ENCODE measurements around the gene KIAA0513. TPM values are rescaled to one million over a fixed set of nuclear protein-coding genes. Genes with fewer than 3 reads are reported as not detected.
A peak's percentile ranks its signal among the peaks of the same experiment; 100 is the strongest.

Gene KIAA0513, protein sequence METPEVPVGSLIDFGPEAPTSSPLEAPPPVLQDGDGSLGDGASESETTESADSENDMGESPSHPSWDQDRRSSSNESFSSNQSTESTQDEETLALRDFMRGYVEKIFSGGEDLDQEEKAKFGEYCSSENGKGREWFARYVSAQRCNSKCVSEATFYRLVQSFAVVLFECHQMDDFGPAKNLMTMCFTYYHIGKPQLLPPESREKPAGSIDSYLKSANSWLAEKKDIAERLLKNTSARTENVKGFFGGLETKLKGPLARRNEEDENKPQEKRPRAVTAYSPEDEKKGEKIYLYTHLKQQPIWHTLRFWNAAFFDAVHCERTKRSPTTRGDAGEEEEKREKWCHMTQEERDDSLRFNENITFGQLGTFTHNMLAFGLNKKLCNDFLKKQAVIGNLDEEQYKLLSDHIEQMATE
- total RNA-seq (2022) (12.4 and 15.1 TPM in 2 replicates), Bru-seq, nascent RNA (percentile 45 among the genes with signal in this experiment), BruChase-seq, experiment 1, labeled RNA remaining after a 6-hour chase (percentile 54 among the genes with signal in this experiment), BruChase-seq, experiment 2, labeled RNA remaining after a 2-hour chase (percentile 53 among the genes with signal in this experiment)
- long read RNA-seq, full-length matches to known transcripts: 3 of 6 reads
- long read RNA-seq, partial matches to known transcripts: 1 of 6 reads
- long read RNA-seq, other reads (novel, unspliced or antisense): 2 of 6 reads

GRCh38 chr16:85027349-85027957 lies at the start of gene KIAA0513:
Gene KIAA0513 (plus strand): TSS chr16:85027795. CDS start chr16:85067072, 39,277 bp downstream.
- Mint-ChIP-seq H3K4me1 (ENCODE audit: low read depth, unreplicated experiment) (peaks cover 33% of the 10 kb centered on the region), H3K27me3 (ENCODE audit: unreplicated experiment) (no peaks in the 10 kb centered on the region), H3K9me3 (ENCODE audit: low read depth, unreplicated experiment) (no peaks in the 10 kb centered on the region), H3K4me3 (ENCODE audit: low read depth, unreplicated experiment) (peak within 1 kb of the TSS; percentile 85), H3K27ac (ENCODE audit: unreplicated experiment) (peak within 1 kb of the TSS; percentile 77), H3K36me3 (ENCODE audit: insufficient read depth, unreplicated experiment) (peaks cover 36% of the 10 kb centered on the region)
- BruUV-seq (replicated peaks): no TSS peak
- intact Hi-C loops (cut with micrococcal nuclease; ENCODE audit: unreplicated experiment): loop anchor here (2.0 to 5.0 kb wide), 2 partner anchors 17 to 35 kb away; partner anchors contain the start of gene ZDHHC7
- peak; percentile 98 for DNase-seq
- CTCF ChIA-PET: interaction anchor here (0.6 to 2.8 kb wide), 10 partner anchors 16 to 391 kb away, joined by 3 to 13 read pairs (median 4); partner anchors contain the start of gene ZDHHC7
- TF ChIP-seq, protein P1, sequence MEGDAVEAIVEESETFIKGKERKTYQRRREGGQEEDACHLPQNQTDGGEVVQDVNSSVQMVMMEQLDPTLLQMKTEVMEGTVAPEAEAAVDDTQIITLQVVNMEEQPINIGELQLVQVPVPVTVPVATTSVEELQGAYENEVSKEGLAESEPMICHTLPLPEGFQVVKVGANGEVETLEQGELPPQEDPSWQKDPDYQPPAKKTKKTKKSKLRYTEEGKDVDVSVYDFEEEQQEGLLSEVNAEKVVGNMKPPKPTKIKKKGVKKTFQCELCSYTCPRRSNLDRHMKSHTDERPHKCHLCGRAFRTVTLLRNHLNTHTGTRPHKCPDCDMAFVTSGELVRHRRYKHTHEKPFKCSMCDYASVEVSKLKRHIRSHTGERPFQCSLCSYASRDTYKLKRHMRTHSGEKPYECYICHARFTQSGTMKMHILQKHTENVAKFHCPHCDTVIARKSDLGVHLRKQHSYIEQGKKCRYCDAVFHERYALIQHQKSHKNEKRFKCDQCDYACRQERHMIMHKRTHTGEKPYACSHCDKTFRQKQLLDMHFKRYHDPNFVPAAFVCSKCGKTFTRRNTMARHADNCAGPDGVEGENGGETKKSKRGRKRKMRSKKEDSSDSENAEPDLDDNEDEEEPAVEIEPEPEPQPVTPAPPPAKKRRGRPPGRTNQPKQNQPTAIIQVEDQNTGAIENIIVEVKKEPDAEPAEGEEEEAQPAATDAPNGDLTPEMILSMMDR (IDR thresholded peaks at IDR 0.05; ENCODE audit: unreplicated experiment): no peak

DNA sequence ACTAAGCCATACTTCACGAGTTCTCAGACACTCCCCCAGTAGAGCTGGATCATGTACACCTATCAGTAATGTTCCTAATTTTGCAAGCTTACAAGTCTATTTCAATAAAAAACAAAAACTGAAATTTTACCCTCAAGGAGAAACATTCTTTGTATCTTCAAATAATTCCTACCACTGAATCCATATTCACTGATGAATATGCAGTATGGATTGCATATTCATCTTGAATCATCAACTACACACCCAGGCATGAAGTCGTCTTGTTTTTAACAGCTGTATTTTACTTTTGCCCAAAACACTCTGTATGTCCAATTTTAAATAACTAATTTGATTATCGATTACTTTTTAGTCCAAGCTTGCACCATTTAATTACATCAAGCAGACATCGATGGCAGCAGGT lies 48.1 kb upstream of the KIAA0513 start:
- no peaks in the 10 kb centered on the region for H3K9me3 Mint-ChIP-seq (ENCODE audit: low read depth, unreplicated experiment)
- no peak for DNase-seq
- CTCF ChIA-PET: interaction anchor here (1.0 kb wide), 1 partner anchor 107 kb away, joined by 3 read pairs; no protein-coding TSS in a partner anchor
- no peaks in the 10 kb centered on the region for H3K27me3 Mint-ChIP-seq (ENCODE audit: unreplicated experiment)
- TF ChIP-seq, protein P1 (IDR thresholded peaks at IDR 0.05; ENCODE audit: unreplicated experiment): no peak
- no TSS peak for BruUV-seq (replicated peaks)
- no peak overlapping the region for H3K4me3 Mint-ChIP-seq (ENCODE audit: low read depth, unreplicated experiment)
- intact Hi-C loops (cut with micrococcal nuclease; ENCODE audit: unreplicated experiment): no loop called here
- no peak overlapping the region for H3K27ac Mint-ChIP-seq (ENCODE audit: unreplicated experiment)
- peaks cover 50% of the 10 kb centered on the region for H3K4me1 Mint-ChIP-seq (ENCODE audit: low read depth, unreplicated experiment)
- H3K36me3 Mint-ChIP-seq (ENCODE audit: insufficient read depth, unreplicated experiment): peaks cover 91% of the 10 kb centered on the region

DNA sequence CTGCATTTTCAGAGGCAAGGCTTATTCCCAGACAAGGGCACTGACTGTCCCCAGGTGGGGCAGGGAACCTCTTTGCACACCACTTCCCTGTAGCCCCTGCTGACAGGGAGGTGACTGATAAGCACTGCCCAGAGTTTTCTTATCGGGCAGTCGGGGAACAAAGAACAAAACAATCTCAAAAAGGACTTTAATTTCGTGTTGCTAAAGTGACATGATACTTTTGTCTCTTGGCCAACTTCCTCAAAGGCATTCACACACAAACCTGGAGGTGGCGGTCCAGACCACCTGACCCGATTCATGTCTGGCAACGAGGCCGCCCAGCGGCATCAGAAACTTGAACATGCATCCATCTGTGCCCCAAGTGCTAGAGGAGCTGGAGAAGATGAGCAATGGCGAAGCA lies 45.2 kb upstream of the KIAA0513 start:
- intact Hi-C loops (cut with micrococcal nuclease; ENCODE audit: unreplicated experiment): loop anchor here (1.0 kb wide), 1 partner anchor 104 kb away; no protein-coding TSS in a partner anchor
- TF ChIP-seq, protein P1 (IDR thresholded peaks at IDR 0.05; ENCODE audit: unreplicated experiment): no peak
- Mint-ChIP-seq H3K4me3 (ENCODE audit: low read depth, unreplicated experiment) (peak overlapping the region; percentile 29), H3K27ac (ENCODE audit: unreplicated experiment) (peak overlapping the region; percentile 85), H3K27me3 (ENCODE audit: unreplicated experiment) (no peaks in the 10 kb centered on the region), H3K4me1 (ENCODE audit: low read depth, unreplicated experiment) (peaks cover 70% of the 10 kb centered on the region), H3K9me3 (ENCODE audit: low read depth, unreplicated experiment) (no peaks in the 10 kb centered on the region), H3K36me3 (ENCODE audit: insufficient read depth, unreplicated experiment) (peaks cover 94% of the 10 kb centered on the region)
- peak; percentile 61 for DNase-seq
- CTCF ChIA-PET: interaction anchor here (0.6 to 1.9 kb wide), 7 partner anchors 12 to 259 kb away, joined by 3 to 12 read pairs (median 3); partner anchors contain the start of gene CRISPLD2
- no TSS peak for BruUV-seq (replicated peaks)

Data from Calu3 (cell line).